Right lobe of liver (tissue), 4 donors: Measurements from ENCODE around the gene KCMF1.

ENCODE experiments used
- POLR2A ChIP-seq: fragments of 450-650 bp; IDR thresholded peaks from one replicate; pipeline ENCODE4 v1.6.1; 2017; ENCODE audit warnings: antibody characterized with exemption, mild to moderate bottlenecking
- TF ChIP-seq, protein P1 (sequence below), 4 donors: fragments of 200-600 bp in 3 of 4; fragments of 450-650 bp in 1 of 4; IDR thresholded peaks; one replicate each; pipeline versions ENCODE4 v1.5.1 to v1.8.0; 2016 to 2022; ENCODE audit warnings: antibody characterized with exemption in 4 of 4, mild to moderate bottlenecking in 2 of 4
- donor health status: DM: no; HTN: no; CAD: no.
- donor health status: DM: no; HTN: no; CAD: no.
- donor health status: DM: no; HTN: yes; CAD: no.

DNA sequence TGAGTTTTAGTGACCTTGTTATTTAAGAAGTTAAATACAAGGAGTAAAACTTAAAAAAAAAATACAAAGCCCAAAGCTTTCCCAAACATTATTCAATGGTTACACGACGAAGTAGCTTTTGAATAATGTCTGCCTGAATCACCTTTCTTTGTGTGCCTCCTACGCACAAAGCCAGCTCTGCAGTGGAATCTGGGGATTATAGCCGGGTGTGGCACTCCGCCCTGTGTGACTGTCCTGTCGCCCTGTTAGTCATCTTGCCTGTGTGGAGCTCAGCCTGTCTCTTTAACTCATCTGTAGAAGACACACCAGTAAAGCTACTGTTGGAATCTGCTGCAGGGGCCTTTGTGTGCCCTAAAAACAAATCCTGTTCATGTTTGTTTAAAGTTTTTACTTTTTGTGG is 82.8 kb downstream of the KCMF1 start:
- no peak for TF ChIP-seq POLR2A
- TF ChIP-seq, protein P1, sequence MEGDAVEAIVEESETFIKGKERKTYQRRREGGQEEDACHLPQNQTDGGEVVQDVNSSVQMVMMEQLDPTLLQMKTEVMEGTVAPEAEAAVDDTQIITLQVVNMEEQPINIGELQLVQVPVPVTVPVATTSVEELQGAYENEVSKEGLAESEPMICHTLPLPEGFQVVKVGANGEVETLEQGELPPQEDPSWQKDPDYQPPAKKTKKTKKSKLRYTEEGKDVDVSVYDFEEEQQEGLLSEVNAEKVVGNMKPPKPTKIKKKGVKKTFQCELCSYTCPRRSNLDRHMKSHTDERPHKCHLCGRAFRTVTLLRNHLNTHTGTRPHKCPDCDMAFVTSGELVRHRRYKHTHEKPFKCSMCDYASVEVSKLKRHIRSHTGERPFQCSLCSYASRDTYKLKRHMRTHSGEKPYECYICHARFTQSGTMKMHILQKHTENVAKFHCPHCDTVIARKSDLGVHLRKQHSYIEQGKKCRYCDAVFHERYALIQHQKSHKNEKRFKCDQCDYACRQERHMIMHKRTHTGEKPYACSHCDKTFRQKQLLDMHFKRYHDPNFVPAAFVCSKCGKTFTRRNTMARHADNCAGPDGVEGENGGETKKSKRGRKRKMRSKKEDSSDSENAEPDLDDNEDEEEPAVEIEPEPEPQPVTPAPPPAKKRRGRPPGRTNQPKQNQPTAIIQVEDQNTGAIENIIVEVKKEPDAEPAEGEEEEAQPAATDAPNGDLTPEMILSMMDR (IDR thresholded peaks at IDR 0.05), result no peak
